Measurements from ENCODE around the gene HLF.

Gene HLF

DNA sequence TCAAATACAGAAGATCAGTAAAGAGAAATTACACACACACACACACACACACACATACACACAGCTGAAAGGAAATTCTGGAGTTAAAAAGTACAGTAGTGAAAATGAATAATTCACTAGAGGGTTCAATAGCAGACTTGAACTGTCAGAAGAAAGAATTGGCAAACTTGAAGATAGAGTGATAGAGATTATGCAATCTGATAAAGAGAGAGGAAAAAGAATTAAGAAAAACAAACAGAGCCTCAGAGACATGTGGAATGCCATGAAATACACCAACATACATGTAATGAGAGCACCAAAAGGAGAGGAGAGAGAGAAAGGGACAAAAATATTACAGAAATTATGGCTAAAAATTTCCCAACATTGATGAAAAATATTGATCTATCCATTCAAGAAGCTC is 96.2 kb downstream of the HLF start:
- no peak for TF ChIP-seq YY1 (IDR thresholded peaks at IDR 0.05; ENCODE audit: low read depth)

DNA sequence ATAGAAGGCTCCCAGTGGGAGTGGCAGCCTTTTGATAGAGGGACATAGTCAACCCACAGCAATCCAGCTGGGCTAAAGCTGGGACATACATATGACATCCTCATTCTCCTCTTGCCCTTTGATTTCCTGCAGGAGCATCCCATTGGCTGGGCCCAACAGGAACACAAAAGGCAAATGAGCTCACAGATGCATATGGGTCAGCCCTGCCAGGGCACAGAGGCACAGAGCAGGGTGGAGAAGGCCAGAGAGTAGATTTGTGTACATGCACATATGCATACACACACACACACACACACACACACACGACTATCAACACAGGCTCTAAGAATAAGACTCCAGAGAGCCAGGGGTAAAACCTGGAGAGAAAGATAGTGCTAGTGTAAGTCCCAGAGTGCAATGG is 98.3 kb downstream of the HLF start:
- TF ChIP-seq FOXM1 (IDR thresholded peaks at IDR 0.05; ENCODE audit: borderline replicate concordance, low read depth) (no peak), RAD21 (IDR thresholded peaks at IDR 0.05; ENCODE audit: low read depth) (no peak), YY1 (IDR thresholded peaks at IDR 0.05; ENCODE audit: low read depth) (no peak), CEBPB (IDR thresholded peaks at IDR 0.05) (no peak), EP300 (IDR thresholded peaks at IDR 0.05; ENCODE audit: borderline replicate concordance) (no peak), ZBTB7A (IDR thresholded peaks at IDR 0.05; ENCODE audit: low read depth) (no peak), EGR1 (IDR thresholded peaks at IDR 0.05) (no peak), TCF12 (IDR thresholded peaks at IDR 0.05; ENCODE audit: low read depth) (no peak), CREB1 (IDR thresholded peaks at IDR 0.05; ENCODE audit: low read depth) (no peak), TAF1 (IDR thresholded peaks at IDR 0.05; ENCODE audit: low read depth) (no peak), TEAD4 (IDR thresholded peaks at IDR 0.05) (no peak)
- TF ChIP-seq, protein P1, sequence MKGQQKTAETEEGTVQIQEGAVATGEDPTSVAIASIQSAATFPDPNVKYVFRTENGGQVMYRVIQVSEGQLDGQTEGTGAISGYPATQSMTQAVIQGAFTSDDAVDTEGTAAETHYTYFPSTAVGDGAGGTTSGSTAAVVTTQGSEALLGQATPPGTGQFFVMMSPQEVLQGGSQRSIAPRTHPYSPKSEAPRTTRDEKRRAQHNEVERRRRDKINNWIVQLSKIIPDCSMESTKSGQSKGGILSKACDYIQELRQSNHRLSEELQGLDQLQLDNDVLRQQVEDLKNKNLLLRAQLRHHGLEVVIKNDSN (IDR thresholded peaks at IDR 0.05): no peak
- TF ChIP-seq, protein P2, sequence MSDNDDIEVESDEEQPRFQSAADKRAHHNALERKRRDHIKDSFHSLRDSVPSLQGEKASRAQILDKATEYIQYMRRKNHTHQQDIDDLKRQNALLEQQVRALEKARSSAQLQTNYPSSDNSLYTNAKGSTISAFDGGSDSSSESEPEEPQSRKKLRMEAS (IDR thresholded peaks at IDR 0.05): no peak

DNA sequence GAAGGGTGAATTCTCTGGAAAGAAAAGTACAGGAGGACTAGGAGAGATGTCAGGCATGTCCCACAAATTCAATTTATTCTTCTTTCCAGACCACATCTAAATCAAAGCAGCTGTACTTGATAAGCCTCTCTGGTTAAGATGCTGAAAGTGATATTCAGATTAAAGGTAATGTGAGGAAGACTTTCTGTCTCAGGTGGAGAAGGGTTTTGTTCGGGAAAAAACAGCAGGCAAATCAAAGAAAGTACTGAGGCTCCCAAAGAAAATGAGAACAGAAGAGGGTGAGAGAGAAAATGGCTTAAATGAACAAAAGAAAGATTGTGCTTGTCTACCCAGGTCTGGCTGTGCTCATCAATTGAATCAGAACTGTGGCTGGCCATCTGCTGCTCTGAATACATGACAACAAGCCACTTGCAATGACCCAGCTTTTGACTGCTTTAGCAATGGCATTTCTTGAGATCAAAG is 101.3 kb downstream of the HLF start:
- TF ChIP-seq RAD21 (IDR thresholded peaks at IDR 0.05; ENCODE audit: low read depth) (no peak), EGR1 (IDR thresholded peaks at IDR 0.05) (no peak), YY1 (IDR thresholded peaks at IDR 0.05; ENCODE audit: low read depth) (no peak), NFIC (IDR thresholded peaks at IDR 0.05) (no peak), TEAD4 (IDR thresholded peaks at IDR 0.05) (no peak), EP300 (IDR thresholded peaks at IDR 0.05; ENCODE audit: borderline replicate concordance) (no peak), TAF1 (IDR thresholded peaks at IDR 0.05; ENCODE audit: low read depth) (no peak)
- TF ChIP-seq, protein P3, sequence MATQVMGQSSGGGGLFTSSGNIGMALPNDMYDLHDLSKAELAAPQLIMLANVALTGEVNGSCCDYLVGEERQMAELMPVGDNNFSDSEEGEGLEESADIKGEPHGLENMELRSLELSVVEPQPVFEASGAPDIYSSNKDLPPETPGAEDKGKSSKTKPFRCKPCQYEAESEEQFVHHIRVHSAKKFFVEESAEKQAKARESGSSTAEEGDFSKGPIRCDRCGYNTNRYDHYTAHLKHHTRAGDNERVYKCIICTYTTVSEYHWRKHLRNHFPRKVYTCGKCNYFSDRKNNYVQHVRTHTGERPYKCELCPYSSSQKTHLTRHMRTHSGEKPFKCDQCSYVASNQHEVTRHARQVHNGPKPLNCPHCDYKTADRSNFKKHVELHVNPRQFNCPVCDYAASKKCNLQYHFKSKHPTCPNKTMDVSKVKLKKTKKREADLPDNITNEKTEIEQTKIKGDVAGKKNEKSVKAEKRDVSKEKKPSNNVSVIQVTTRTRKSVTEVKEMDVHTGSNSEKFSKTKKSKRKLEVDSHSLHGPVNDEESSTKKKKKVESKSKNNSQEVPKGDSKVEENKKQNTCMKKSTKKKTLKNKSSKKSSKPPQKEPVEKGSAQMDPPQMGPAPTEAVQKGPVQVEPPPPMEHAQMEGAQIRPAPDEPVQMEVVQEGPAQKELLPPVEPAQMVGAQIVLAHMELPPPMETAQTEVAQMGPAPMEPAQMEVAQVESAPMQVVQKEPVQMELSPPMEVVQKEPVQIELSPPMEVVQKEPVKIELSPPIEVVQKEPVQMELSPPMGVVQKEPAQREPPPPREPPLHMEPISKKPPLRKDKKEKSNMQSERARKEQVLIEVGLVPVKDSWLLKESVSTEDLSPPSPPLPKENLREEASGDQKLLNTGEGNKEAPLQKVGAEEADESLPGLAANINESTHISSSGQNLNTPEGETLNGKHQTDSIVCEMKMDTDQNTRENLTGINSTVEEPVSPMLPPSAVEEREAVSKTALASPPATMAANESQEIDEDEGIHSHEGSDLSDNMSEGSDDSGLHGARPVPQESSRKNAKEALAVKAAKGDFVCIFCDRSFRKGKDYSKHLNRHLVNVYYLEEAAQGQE (IDR thresholded peaks at IDR 0.05; ENCODE audit: low read depth): no peak
- TF ChIP-seq, protein P1 (IDR thresholded peaks at IDR 0.05): no peak

DNA sequence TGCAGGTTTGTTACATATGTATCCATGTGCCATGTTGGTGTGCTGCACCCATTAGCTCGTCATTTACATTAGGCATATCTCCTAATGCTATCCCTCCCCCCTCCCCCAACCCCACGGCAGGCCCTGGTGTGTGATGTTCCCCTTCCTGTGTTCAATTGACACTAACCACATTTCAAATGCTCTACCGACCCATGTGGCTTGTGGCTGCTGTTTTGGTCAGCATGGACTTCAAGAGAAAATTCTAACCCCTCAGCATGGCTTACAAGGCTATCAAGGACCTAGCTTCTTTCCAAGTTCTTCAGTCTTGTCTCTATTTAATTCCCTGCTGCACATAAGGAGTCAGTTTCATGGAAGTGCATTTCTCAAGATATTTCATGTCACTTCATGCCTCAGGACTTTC is 103.9 kb downstream of the HLF start:
- TF ChIP-seq TEAD4 (IDR thresholded peaks at IDR 0.05) (no peak), EGR1 (IDR thresholded peaks at IDR 0.05) (no peak), TCF12 (IDR thresholded peaks at IDR 0.05; ENCODE audit: low read depth) (no peak), CREB1 (IDR thresholded peaks at IDR 0.05; ENCODE audit: low read depth) (no peak), EP300 (IDR thresholded peaks at IDR 0.05; ENCODE audit: borderline replicate concordance) (no peak), YY1 (IDR thresholded peaks at IDR 0.05; ENCODE audit: low read depth) (no peak), ZBTB7A (IDR thresholded peaks at IDR 0.05; ENCODE audit: low read depth) (no peak), TAF1 (IDR thresholded peaks at IDR 0.05; ENCODE audit: low read depth) (no peak), CEBPB (IDR thresholded peaks at IDR 0.05) (no peak), NFIC (IDR thresholded peaks at IDR 0.05) (no peak), RAD21 (IDR thresholded peaks at IDR 0.05; ENCODE audit: low read depth) (no peak), FOXM1 (IDR thresholded peaks at IDR 0.05; ENCODE audit: borderline replicate concordance, low read depth) (no peak)
- TF ChIP-seq, protein P3 (IDR thresholded peaks at IDR 0.05; ENCODE audit: low read depth): no peak
- TF ChIP-seq, protein P1 (IDR thresholded peaks at IDR 0.05): no peak
- TF ChIP-seq, protein P2 (IDR thresholded peaks at IDR 0.05): no peak
